GM18507 (cell line): ENCODE data around the gene NYAP2.

Experiments
- DNase-seq: peaks from one replicate; pipeline ENCODE4 v3.0.0; 2011; ENCODE audit warnings: low read depth; ENCODE audit not compliant: insufficient read length; ENCODE audit errors: extremely low spot score
- FAIRE-seq: peaks from 2 replicates; lab custom pipeline; 2011; peaks lifted over from hg19 to GRCh38; lab: Jason Lieb, UNC

The NYAP2 gene

GRCh38 chr2:225531559-225531958, 132.0 kb downstream of the NYAP2 start:
- no peak for DNase-seq
- FAIRE-seq, result no peak

GRCh38 chr2:225532096-225532495, 132.6 kb downstream of the NYAP2 start:
- no peak for FAIRE-seq

GRCh38 chr2:225534037-225534436, 134.5 kb downstream of the NYAP2 start:
- DNase-seq (no peak), FAIRE-seq (no peak)

More at GRCh38 chr2:225532096-225532495, 132.6 kb downstream of the NYAP2 start:
- DNase-seq, result no peak

- no peak for DNase-seq
- FAIRE-seq, result no peak
These were observed 135.2 kb downstream of the NYAP2 start for GRCh38 chr2:225534697-225535096.

- no peak for DNase-seq
- FAIRE-seq, result no peak
These were observed 136.5 kb downstream of the NYAP2 start for GRCh38 chr2:225536036-225536435.

- FAIRE-seq, result no peak
- DNase-seq, result no peak
These were observed 144.1 kb downstream of the NYAP2 start for GRCh38 chr2:225543626-225544025.

GRCh38 chr2:225556461-225556860, 157.0 kb downstream of the NYAP2 start:
- no peak for DNase-seq
- no peak for FAIRE-seq

GRCh38 chr2:225558399-225559071, 159.0 kb downstream of the NYAP2 start:
- DNase-seq (no peak), FAIRE-seq (no peak)

GRCh38 chr2:225559072-225559415, 159.5 kb downstream of the NYAP2 start:
- no peak for FAIRE-seq
- DNase-seq, result no peak

- DNase-seq (no peak), FAIRE-seq (no peak)
These were observed 167.3 kb downstream of the NYAP2 start for GRCh38 chr2:225566798-225567197.

- DNase-seq (no peak), FAIRE-seq (no peak)
These were observed 170.5 kb downstream of the NYAP2 start for GRCh38 chr2:225569995-225570394.

GRCh38 chr2:225573603-225574002, 174.1 kb downstream of the NYAP2 start:
- FAIRE-seq (no peak), DNase-seq (no peak)

GRCh38 chr2:225574582-225575138, 175.2 kb downstream of the NYAP2 start:
- FAIRE-seq, result no peak
- no peak for DNase-seq

- DNase-seq (no peak), FAIRE-seq (no peak)
These were observed 181.6 kb downstream of the NYAP2 start for GRCh38 chr2:225581135-225581534.

GRCh38 chr2:225581906-225582305, 182.4 kb downstream of the NYAP2 start:
- FAIRE-seq, result no peak
- no peak for DNase-seq

- no peak for FAIRE-seq
- DNase-seq, result no peak
These were observed 183.0 kb downstream of the NYAP2 start for GRCh38 chr2:225582355-225583116.

- no peak for FAIRE-seq
- no peak for DNase-seq
These were observed 185.3 kb downstream of the NYAP2 start for GRCh38 chr2:225584796-225585195.

GRCh38 chr2:225590932-225591331, 191.4 kb downstream of the NYAP2 start:
- DNase-seq, result no peak
- no peak for FAIRE-seq

- FAIRE-seq (no peak), DNase-seq (no peak)
These were observed 198.4 kb downstream of the NYAP2 start for GRCh38 chr2:225597911-225598310.

GRCh38 chr2:225598426-225598825, 198.9 kb downstream of the NYAP2 start:
- DNase-seq (no peak), FAIRE-seq (no peak)

- FAIRE-seq (no peak), DNase-seq (no peak)
These were observed 199.4 kb downstream of the NYAP2 start for GRCh38 chr2:225598897-225599296.
